ENCODE measurements around the gene MTIF2. TPM values are rescaled to one million over a fixed set of nuclear protein-coding genes. Genes with fewer than 3 reads are reported as not detected.
A peak's percentile ranks its signal among the peaks of the same experiment; 100 is the strongest.

MTIF2 gene
- total RNA-seq, 1 experiment from 2014 or later: 43.9 TPM

DNA sequence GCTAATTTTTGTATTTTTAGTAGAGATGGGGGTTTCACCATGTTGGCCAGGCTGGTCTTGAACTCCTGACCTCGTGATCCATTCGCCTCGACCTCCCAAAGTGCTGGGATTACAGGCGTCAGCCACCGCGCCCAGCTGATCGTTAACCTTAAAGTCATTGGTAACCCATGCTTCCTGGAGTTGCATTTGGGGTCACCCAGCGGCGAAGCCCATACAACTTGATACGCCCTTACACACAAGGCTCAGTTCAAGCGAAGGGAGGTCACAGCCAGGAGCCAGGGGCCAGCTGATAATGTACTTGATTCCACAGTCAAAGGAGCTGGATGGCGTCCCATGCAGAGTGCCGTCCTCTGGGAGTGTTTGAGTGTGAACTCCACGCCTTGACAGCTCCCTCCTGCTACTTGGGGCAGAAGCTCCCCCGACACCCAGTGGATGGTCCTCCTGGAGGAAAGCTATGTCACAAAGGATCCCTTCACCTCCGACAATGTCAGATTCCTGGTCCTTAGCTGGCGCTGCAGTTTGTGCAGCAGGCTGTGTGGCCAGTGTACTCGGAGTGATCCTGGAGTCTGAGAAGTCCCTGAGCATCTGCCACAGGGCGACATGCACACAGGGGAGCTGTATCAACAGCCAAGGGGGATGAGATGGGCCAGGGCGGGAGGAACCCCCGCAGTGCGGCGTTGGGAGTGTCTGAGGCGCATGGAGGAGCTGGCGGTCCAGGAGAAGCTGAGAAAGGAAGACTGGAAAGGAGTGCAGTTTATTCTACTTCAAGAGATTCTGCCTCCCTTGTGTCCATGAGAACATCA, 44.9 kb downstream of the MTIF2 start:
- H3K27me3 Mint-ChIP-seq (ENCODE audit: low read depth): no peaks in the 10 kb centered on the region
- no peak for DNase-seq (ENCODE audit: low spot score)
- peak overlapping the region; percentile 77 for H3K4me3 Mint-ChIP-seq
- CTCF ChIA-PET: interaction anchor here (0.7 to 2.7 kb wide), 8 partner anchors 14 to 558 kb away, joined by 3 to 9 read pairs (median 4); no protein-coding TSS in a partner anchor
- H3K27ac Mint-ChIP-seq: peak overlapping the region; percentile 70
- no peaks in the 10 kb centered on the region for H3K9me3 Mint-ChIP-seq
- POLR2A ChIA-PET: interaction anchor here (0.6 to 1.2 kb wide), 5 partner anchors 8 to 693 kb away, joined by 3 to 6 read pairs (median 4); partner anchors contain the start of genes CLHC1, RPS27A and RTN4
- H3K4me1 Mint-ChIP-seq: peaks cover 8% of the 10 kb centered on the region
- TF ChIP-seq ZNF423 (CRISPR knock-in tag; IDR thresholded peaks at IDR 0.05): no peak
- TF ChIP-seq JAZF1 (CRISPR knock-in tag; IDR thresholded peaks at IDR 0.05): no peak
- TF ChIP-seq EMX1 (CRISPR knock-in tag; IDR thresholded peaks at IDR 0.05): 0 out of 2 replicates have a peak, but pooled peaks have one; percentile 14
- TF ChIP-seq NFATC4 (CRISPR knock-in tag; IDR thresholded peaks at IDR 0.05): no peak
- TF ChIP-seq AFF4 (CRISPR knock-in tag; IDR thresholded peaks at IDR 0.05; ENCODE audit: borderline replicate concordance): no peak
- no peak for TF ChIP-seq SOX15 (CRISPR knock-in tag; IDR thresholded peaks at IDR 0.05)
- no peak for TF ChIP-seq ETV6 (CRISPR knock-in tag; IDR thresholded peaks at IDR 0.05)
- peak; percentile 6 for ATAC-seq
- H3K36me3 Mint-ChIP-seq: 0 out of 2 replicates have a peak, but pooled peaks cover 2% of the 10 kb centered on the region

GRCh38 chr2:55213822-55214221, 55.2 kb downstream of the MTIF2 start:
- Mint-ChIP-seq H3K27ac (no peak overlapping the region), H3K4me1 (peaks cover 18% of the 10 kb centered on the region), H3K9me3 (no peaks in the 10 kb centered on the region), H3K27me3 (ENCODE audit: low read depth) (no peaks in the 10 kb centered on the region), H3K36me3 (no peaks in the 10 kb centered on the region), H3K4me3 (no peak overlapping the region)
- ChIA-PET CTCF (interaction anchor here (1.0 kb wide), 1 partner anchor 314 kb away, joined by 3 read pairs; no protein-coding TSS in a partner anchor), POLR2A (no interaction called here)
- ATAC-seq (peak; percentile 71), DNase-seq (ENCODE audit: low spot score) (no peak)
- TF ChIP-seq HMGXB4 (CRISPR knock-in tag; IDR thresholded peaks at IDR 0.05) (no peak), TCF7 (CRISPR knock-in tag; IDR thresholded peaks at IDR 0.05; ENCODE audit: low read depth) (no peak), E2F5 (CRISPR knock-in tag; IDR thresholded peaks at IDR 0.05) (no peak), ZNF121 (CRISPR knock-in tag; IDR thresholded peaks at IDR 0.05) (no peak), ELF4 (CRISPR knock-in tag; IDR thresholded peaks at IDR 0.05; ENCODE audit: low read depth) (no peak), ERG (CRISPR knock-in tag; IDR thresholded peaks at IDR 0.05) (no peak), RORB (CRISPR knock-in tag; IDR thresholded peaks at IDR 0.05) (no peak), ZBTB43 (CRISPR knock-in tag; IDR thresholded peaks at IDR 0.05) (no peak), ZNF138 (CRISPR knock-in tag; conservative IDR thresholded peaks at IDR 0.05) (no peak), EMX1 (CRISPR knock-in tag; IDR thresholded peaks at IDR 0.05) (no peak), TP53 (CRISPR knock-in tag; IDR thresholded peaks at IDR 0.05) (no peak), E2F1 (CRISPR knock-in tag; IDR thresholded peaks at IDR 0.05) (no peak), NFATC4 (CRISPR knock-in tag; IDR thresholded peaks at IDR 0.05) (no peak), GRHL2 (CRISPR knock-in tag; IDR thresholded peaks at IDR 0.05; ENCODE audit: insufficient replicate concordance, severe bottlenecking) (no peak), FOXP1 (CRISPR knock-in tag; IDR thresholded peaks at IDR 0.05; ENCODE audit: borderline replicate concordance) (no peak)
- TF ChIP-seq, protein P1, sequence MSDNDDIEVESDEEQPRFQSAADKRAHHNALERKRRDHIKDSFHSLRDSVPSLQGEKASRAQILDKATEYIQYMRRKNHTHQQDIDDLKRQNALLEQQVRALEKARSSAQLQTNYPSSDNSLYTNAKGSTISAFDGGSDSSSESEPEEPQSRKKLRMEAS (CRISPR knock-in tag; IDR thresholded peaks at IDR 0.05): no peak
- TF ChIP-seq, protein P2, sequence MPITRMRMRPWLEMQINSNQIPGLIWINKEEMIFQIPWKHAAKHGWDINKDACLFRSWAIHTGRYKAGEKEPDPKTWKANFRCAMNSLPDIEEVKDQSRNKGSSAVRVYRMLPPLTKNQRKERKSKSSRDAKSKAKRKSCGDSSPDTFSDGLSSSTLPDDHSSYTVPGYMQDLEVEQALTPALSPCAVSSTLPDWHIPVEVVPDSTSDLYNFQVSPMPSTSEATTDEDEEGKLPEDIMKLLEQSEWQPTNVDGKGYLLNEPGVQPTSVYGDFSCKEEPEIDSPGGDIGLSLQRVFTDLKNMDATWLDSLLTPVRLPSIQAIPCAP (CRISPR knock-in tag; IDR thresholded peaks at IDR 0.05): no peak

Measured in WTC11 (cell line).